T-helper 9 cell (primary cell): Measurements from ENCODE around the gene PRG2.
"Not testable (repeated sequence)": the region's sequence is repeated elsewhere in the genome, so short reads cannot be mapped to it uniquely, and the experiment has no call there.

Experiments
- DNase-seq: peaks from one replicate; pipeline ENCODE4 v3.0.0-alpha.2; 2020

Gene PRG2

GRCh38 chr11:57363131-57364080 lies 27.0 kb downstream of the PRG2 start:
- DNase-seq, result no peak

- DNase-seq, result no peak
These were observed 28.5 kb downstream of the PRG2 start for GRCh38 chr11:57361926-57362325.

- DNase-seq, result not testable (repeated sequence)
These were observed 29.0 kb downstream of the PRG2 start for GRCh38 chr11:57361420-57361819.

DNA sequence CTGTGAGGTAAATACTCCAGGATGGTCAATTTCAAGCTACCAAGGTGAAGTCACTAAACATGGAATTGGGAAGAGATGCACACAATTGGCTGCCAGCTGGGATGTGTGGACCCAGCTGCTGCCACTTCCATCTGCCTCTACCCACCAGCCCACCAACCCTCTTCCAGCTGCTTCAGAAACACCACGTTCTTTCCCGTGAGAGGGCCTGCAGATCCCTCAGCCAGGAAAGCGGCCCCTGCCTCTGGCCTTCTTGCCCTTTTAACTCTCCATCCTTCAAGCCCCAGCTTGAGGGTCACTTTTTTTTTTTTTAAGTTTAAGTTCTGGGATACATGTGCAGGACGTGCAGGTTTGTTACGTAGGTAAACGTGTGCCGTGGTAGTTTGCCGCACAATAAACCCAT lies 29.5 kb downstream of the PRG2 start:
- DNase-seq, result no peak

- DNase-seq, result no peak
These were observed 30.4 kb downstream of the PRG2 start for GRCh38 chr11:57359896-57360690.

GRCh38 chr11:57359396-57359795 lies 31.1 kb downstream of the PRG2 start:
- no peak for DNase-seq

DNA sequence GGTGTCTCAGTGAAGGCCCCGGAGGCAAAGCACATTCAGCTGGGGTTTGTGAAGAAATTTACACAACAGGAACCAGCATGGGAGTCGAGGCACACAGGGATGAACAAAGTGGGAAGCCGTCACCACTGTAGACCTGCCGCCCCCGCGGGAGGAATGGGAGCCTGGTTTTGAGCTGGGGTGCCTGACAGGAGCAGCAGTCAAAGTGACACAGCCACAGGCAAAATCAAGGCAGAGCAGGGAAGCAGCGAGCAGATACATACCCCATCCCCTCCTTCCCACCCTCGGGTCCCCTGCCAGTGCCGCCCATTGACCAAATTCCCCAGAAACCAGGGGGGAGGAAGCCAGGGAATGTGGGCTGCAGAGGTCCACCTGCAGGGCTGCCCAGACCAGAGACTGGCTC lies 31.5 kb downstream of the PRG2 start:
- DNase-seq, result no peak

GRCh38 chr11:57358543-57358961 lies 31.9 kb downstream of the PRG2 start:
- DNase-seq, result no peak

DNA sequence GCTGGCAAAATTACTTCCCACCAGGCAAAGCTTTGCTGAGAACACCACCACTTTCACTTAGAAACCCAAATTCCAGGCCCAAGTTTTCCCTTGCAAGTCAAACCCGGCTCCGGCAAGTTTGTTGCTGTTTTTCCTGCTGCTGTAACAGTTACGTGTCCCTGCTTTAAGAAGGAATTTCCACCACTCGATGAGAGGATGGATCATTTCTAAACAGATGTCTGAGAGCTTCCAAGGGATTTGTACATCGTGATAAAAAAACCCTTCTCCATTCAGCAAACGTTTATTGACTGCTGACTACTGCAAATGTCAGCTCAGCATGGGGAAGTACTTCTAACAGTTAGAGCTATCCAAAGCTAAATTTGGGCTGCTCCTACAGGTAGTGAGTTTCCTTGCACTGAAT lies 32.6 kb downstream of the PRG2 start:
- DNase-seq, result no peak

DNA sequence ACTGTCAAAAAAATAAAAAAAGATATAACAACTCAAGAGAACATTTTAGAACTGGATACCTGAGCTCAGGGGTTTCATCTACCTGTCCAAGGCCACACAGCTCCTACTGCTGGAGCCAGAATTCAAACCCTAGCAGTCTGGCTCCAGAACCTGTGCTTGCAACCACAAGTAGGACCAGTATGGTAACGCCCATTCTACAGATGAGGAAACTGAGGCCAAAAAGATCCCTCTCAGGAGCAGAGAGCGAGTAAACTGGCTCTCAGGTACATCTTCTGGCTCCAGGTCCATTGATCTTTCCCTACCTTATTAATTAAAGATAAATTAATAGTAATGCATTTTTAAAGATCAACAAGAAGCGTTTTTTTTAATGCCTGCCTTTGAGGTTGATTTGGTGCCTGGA lies 33.1 kb downstream of the PRG2 start:
- no peak for DNase-seq

DNA sequence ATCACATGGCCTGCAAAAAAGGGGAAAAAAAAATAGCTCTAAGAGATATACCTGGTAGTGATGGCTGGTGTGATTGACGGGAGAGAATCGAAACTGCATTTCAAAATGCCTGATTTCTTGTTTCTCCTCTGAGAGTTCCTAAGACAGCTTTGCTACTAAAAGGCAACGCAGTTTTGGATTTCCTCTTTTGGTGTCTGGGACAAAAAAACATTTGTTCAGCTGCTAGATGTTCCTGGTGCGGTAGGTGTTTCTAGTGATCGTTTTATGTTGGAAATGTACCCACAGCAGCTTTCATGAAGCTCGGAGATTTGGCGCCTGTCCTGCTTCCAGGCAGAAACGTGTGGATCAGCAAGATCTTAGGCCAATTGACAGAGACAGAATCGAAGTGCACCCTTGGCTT lies 34.2 kb downstream of the PRG2 start:
- DNase-seq, result no peak

GRCh38 chr11:57354699-57355098 lies 35.8 kb downstream of the PRG2 start:
- no peak for DNase-seq

- no peak for DNase-seq
These were observed 36.6 kb downstream of the PRG2 start for GRCh38 chr11:57353852-57354251.

- DNase-seq, result no peak
These were observed 37.0 kb downstream of the PRG2 start for GRCh38 chr11:57353446-57353845.

GRCh38 chr11:57353036-57353435 lies 37.4 kb downstream of the PRG2 start:
- DNase-seq, result no peak

DNA sequence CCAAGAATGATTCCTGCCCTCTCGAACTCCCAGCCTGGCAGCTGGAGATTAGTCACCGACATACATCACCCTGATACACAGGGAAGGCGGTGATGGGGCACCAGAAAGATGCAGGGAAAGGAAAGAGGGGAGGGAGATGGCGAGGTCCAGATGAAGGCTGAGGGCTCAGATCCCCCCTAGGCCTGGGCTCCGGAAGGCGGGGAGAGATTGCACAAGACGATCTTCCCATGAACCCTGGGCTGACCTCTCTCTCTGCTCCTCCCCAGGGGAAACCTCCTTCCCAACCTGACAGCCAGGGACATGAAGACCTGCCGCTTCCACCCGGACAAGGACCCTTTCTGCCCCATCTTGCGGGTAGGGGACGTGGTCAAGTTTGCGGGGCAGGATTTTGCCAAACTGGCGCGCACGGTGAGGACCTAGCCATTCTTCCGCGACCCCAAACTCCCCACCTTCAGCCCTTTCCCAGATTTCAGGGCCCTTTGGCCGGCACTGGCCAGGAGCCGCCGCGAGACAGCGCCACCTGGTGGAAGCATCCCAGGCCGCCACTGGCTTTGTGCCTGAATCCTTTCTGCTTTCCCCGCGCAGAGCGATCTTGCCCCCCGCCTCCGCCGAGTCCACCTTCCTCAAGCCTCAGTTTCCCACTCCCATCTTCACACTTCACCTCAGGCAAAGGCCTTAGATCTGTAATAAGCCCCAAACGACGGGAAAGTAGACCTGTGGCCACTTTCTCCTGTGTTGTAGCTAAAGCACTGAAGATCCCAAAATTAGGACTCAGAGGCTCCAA lies 40.8 kb downstream of the PRG2 start:
- peak; percentile 71 for DNase-seq

- DNase-seq, result no peak
These were observed 41.7 kb downstream of the PRG2 start for GRCh38 chr11:57348636-57349313.

DNA sequence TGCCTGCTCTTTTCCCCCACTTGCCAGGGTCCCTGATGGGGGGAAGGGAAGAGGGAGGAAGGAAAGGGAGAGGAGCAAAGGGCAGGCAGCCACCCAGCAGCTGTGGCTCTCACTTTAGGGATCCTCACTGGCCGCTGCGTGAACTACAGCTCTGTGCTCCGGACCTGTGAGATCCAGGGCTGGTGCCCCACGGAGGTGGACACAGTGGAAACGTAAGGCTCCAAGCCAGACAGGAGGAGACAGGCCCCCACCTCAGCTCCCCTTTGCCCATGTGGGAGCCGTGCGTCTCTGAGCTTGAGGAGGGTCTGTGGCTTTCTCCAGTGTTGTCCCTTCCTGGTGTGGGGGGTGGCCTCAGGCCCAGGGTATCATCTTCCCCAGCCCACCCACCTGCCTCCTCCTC lies 42.4 kb downstream of the PRG2 start:
- DNase-seq, result no peak

- DNase-seq, result no peak
These were observed 43.1 kb downstream of the PRG2 start for GRCh38 chr11:57347336-57347735.

DNA sequence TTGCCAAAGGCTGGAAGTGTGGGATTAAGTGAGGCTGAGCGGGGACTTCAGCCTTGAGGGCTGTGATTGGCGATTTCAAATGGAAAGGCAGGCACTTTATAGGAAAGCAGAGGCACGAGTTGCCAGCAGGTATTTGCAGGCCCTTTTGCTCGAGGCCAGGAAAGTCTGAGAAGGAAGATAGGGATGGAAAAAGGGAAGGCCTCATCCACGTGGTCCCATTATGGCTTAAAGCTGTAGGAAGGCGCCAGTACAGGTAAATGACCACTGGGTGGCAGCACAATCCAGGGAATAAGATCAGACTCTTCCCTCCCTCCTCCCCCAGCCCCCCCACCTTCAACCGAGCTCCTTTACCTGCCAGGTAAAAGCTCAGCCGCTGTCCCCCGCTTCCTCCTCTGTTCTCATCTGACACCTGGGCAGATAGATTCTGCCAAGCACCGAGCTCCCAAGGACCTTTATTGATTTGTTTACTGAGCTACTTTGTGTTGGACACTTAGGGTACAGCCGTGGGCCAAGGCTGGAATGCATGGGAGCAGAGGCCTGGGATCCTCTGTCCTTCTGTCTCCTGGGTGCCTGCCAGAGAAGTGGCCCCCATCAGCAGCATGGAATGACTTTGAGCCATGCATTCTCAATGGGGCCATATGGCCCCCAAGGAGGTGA lies 44.8 kb downstream of the PRG2 start:
- peak; percentile 66 for DNase-seq

DNA sequence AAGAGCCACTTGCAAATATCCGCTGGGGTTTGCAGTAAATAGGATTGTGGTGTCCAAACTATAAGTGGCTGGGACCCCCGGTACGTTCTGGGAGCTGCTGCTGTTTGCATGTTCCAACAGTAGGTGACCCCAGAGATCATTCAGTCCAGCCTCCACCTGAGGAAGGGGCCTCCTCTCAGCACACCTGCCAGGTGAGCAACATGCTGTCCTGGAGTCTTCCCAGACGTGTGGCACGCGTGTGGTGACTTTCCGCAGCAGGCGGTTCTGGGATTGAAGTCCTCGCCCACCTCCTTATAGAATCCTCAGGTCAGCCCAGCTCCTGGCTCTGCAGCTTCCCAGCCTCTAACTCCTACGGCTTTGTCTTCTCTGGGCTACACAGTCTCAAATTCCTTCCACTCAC lies 45.6 kb downstream of the PRG2 start:
- DNase-seq, result no peak

DNA sequence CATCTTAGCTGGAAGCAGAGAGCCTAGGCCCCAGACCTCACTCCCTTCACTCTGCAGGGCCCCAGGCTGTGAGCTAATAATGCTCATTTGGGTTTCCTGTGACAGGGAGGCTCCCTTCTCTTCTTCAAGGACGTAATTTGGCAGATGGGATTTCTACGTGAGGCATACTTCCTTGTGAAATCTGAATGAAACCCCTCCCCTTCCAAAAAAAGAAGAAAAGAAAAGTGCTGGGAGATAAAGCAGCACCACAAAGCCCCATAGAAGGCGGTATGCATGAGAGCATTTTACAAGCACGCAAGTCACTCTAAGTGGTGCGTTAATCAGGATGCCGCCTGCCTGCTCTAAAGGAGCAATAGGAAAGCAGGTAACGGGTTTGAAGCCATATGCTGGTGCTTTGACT lies 46.6 kb downstream of the PRG2 start:
- no peak for DNase-seq
